MM.1S (cell line): ENCODE measurements around the gene PPP1R8.

Experiments used
- DNase-seq: peaks from one replicate; pipeline ENCODE4 v3.0.0-alpha.2; 2015
- H2AFZ ChIP-seq: fragments of 300-600 bp; sonication (generic); 2 replicates; pipeline ENCODE4 v1.6.0; 2016; ENCODE audit warnings: antibody characterized with exemption, low read length
- H3F3A ChIP-seq: fragments of 300-600 bp; sonication (generic); 2 replicates; pipeline ENCODE4 v1.6.1; 2016; ENCODE audit warnings: mild to moderate bottlenecking, antibody characterized with exemption, low read length, moderate library complexity, mixed read lengths; ENCODE audit not compliant: insufficient read depth
- H3K27ac ChIP-seq: fragments of 300-600 bp; sonication (generic); 2 replicates; pipeline ENCODE4 v1.5.1; 2016; ENCODE audit warnings: mild to moderate bottlenecking, low read length
- H3K27me3 ChIP-seq: fragments of 300-600 bp; sonication (generic); replicated peaks from 2 replicates; pipeline ENCODE4 v1.6.0; 2016; ENCODE audit warnings: low read length; ENCODE audit not compliant: insufficient read depth
- H3K36me3 ChIP-seq: fragments of 300-600 bp; sonication (generic); replicated peaks from 2 replicates; pipeline ENCODE4 v1.6.1; 2016; ENCODE audit warnings: mild to moderate bottlenecking, low read length, mixed read lengths; ENCODE audit not compliant: insufficient read depth
- H3K4me1 ChIP-seq: fragments of 300-600 bp; sonication (generic); 2 replicates; pipeline ENCODE4 v1.6.1; 2016; ENCODE audit warnings: low read length, mixed read lengths
- H3K4me2 ChIP-seq: fragments of 300-600 bp; sonication (generic); 2 replicates; pipeline ENCODE4 v1.6.0; 2016; ENCODE audit warnings: low read depth, low read length
- H3K4me3 ChIP-seq: fragments of 300-600 bp; sonication (generic); 2 replicates; pipeline ENCODE4 v1.5.1; 2016; ENCODE audit warnings: low read length, mixed read lengths
- H3K79me2 ChIP-seq: fragments of 300-600 bp; sonication (generic); 2 replicates; pipeline ENCODE4 v1.6.1; 2016; ENCODE audit warnings: mixed run types, low read length, mixed read lengths
- H3K9ac ChIP-seq: fragments of 300-600 bp; sonication (generic); 2 replicates; pipeline ENCODE4 v1.6.1; 2016; ENCODE audit warnings: low read length, mixed read lengths
- H3K9me2 ChIP-seq: fragments of 300-600 bp; sonication (generic); replicated peaks from 2 replicates; pipeline ENCODE4 v1.6.1; 2016; ENCODE audit warnings: mild to moderate bottlenecking, low read length, mixed read lengths; ENCODE audit not compliant: insufficient read depth
- H3K9me3 ChIP-seq: fragments of 300-600 bp; sonication (generic); replicated peaks from 2 replicates; pipeline ENCODE4 v1.6.1; 2016; ENCODE audit warnings: mild to moderate bottlenecking, low read length, mixed read lengths; ENCODE audit not compliant: insufficient read depth
- H4K20me1 ChIP-seq: fragments of 300-600 bp; sonication (generic); 2 replicates; pipeline ENCODE4 v1.6.1; 2016; ENCODE audit warnings: mild to moderate bottlenecking, low read length, moderate library complexity, mixed read lengths; ENCODE audit not compliant: insufficient read depth
- CTCF ChIP-seq: fragments of 300-600 bp; sonication (generic); IDR thresholded peaks from 2 replicates; pipeline ENCODE4 v1.5.1; 2016; ENCODE audit warnings: antibody characterized with exemption, low read length, mixed read lengths
- EZH2 ChIP-seq: fragments of 300-600 bp; sonication (generic); optimal IDR thresholded peaks from 2 replicates; pipeline ENCODE3; 2017; ENCODE audit warnings: low read depth, mild to moderate bottlenecking, antibody characterized with exemption, low read length, mixed read lengths
- EZH2phosphoT487 ChIP-seq: fragments of 300-600 bp; sonication (generic); IDR thresholded peaks from 2 replicates; pipeline ENCODE4 v1.6.1; 2018; ENCODE audit warnings: antibody characterized with exemption, low read length

The PPP1R8 gene

GRCh38 chr1:27876341-27877114 is 45.9 kb downstream of the PPP1R8 start:
- Histone ChIP-seq H3K27ac (no peak overlapping the region), H3K9me3 (no peaks in the 10 kb centered on the region), H3K4me2 (no peak overlapping the region), H4K20me1 (no peaks in the 10 kb centered on the region), H3K9me2 (no peaks in the 10 kb centered on the region), H2AFZ (no peak overlapping the region), H3K79me2 (no peaks in the 10 kb centered on the region), H3K4me1 (no peaks in the 10 kb centered on the region; the same call in 1 of the 2 replicates), H3K27me3 (no peaks in the 10 kb centered on the region), H3K4me3 (no peak overlapping the region), H3F3A (no peaks in the 10 kb centered on the region), H3K36me3 (no peaks in the 10 kb centered on the region), H3K9ac (no peak overlapping the region)
- TF ChIP-seq EZH2 (no peak), EZH2phosphoT487 (no peak), CTCF (no peak)
- no peak for DNase-seq

- DNase-seq, result no peak
- no peaks in the 10 kb centered on the region for H3K36me3 ChIP-seq
- H3F3A ChIP-seq, result no peaks in the 10 kb centered on the region
- H3K4me2 ChIP-seq, result no peak overlapping the region
- no peaks in the 10 kb centered on the region for H3K9me3 ChIP-seq
- no peaks in the 10 kb centered on the region for H4K20me1 ChIP-seq
- no peak overlapping the region for H3K27ac ChIP-seq
- no peak overlapping the region for H3K4me3 ChIP-seq
- H3K79me2 ChIP-seq, result no peaks in the 10 kb centered on the region
- H3K9me2 ChIP-seq, result no peaks in the 10 kb centered on the region
- H3K9ac ChIP-seq, result no peak overlapping the region
- no peak for TF ChIP-seq CTCF
- no peak for TF ChIP-seq EZH2phosphoT487
- TF ChIP-seq EZH2, result no peak
- H2AFZ ChIP-seq, result no peak overlapping the region
- H3K27me3 ChIP-seq, result no peaks in the 10 kb centered on the region
- H3K4me1 ChIP-seq, result no peaks in the 10 kb centered on the region; the same call in 1 of the 2 replicates
These were observed 46.5 kb downstream of the PPP1R8 start for GRCh38 chr1:27877115-27877416.

GRCh38 chr1:27878039-27878438 is 47.5 kb downstream of the PPP1R8 start:
- no peak overlapping the region for H3K9ac ChIP-seq

More at GRCh38 chr1:27878039-27878438, 47.5 kb downstream of the PPP1R8 start:
- Histone ChIP-seq H3K9me2 (no peaks in the 10 kb centered on the region), H3K27ac (no peak overlapping the region), H3K27me3 (no peaks in the 10 kb centered on the region), H2AFZ (no peak overlapping the region), H3F3A (no peaks in the 10 kb centered on the region), H3K79me2 (no peaks in the 10 kb centered on the region), H3K4me2 (no peak overlapping the region), H3K9me3 (no peaks in the 10 kb centered on the region), H3K4me1 (no peaks in the 10 kb centered on the region; the same call in 1 of the 2 replicates), H3K36me3 (no peaks in the 10 kb centered on the region), H4K20me1 (no peaks in the 10 kb centered on the region), H3K4me3 (no peak overlapping the region)
- TF ChIP-seq EZH2 (no peak), CTCF (no peak), EZH2phosphoT487 (no peak)
- no peak for DNase-seq
